ENCODE data around the gene ARID1B.
A peak's percentile ranks its signal among the peaks of the same experiment; 100 is the strongest.

DNA sequence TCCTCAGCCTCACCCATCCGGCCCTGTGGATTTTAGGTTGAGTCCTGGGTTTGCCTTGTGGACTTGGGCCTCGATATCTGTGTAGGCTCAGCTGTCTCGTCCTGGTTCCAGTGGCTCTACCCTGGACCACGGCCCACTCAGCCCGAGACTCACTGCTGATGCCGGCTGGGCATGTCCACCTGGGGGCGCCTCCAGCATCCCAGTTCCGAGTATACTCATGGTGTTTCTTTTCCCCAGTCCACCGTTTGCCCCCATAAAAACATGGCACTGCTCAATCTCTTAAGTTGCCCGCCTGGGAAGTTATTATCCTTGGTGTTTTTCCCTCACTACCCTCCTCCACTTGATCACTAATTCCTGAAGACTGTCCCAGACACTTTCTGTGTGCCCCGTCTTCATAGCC, 99.1 kb downstream of the ARID1B start:
- TF ChIP-seq CTCF (IDR thresholded peaks at IDR 0.05) (peak in 11 of 12 donors; percentile 8 to 46 (median 26)), POLR2A (IDR thresholded peaks at IDR 0.05) (no peak)
